SH-SY5Y (cell line): ENCODE measurements around the gene CEPT1.

Source experiments
- GATA2 ChIP-seq: IDR thresholded peaks from 2 replicates; pipeline ENCODE4 v1.6.1; 2011; ENCODE audit warnings: mild to moderate bottlenecking, low read depth, low read length
- GATA3 ChIP-seq: IDR thresholded peaks from 2 replicates; pipeline ENCODE4 v1.6.1; 2011; ENCODE audit warnings: low read depth, mild to moderate bottlenecking, low read length, moderate library complexity

- TF ChIP-seq GATA2 = no peak
- TF ChIP-seq GATA3 = no peak
Observed at GRCh38 chr1:111157431-111157830, 17.4 kb downstream of the CEPT1 start.
